Measurements from ENCODE around the gene PTPRA. TPM values are rescaled to one million over a fixed set of nuclear protein-coding genes. Genes with fewer than 3 reads are reported as not detected.
A peak's percentile ranks its signal among the peaks of the same experiment; 100 is the strongest.

PTPRA gene
- total and polyA plus RNA-seq, 9 of the 15 experiments (the other 6 are each of a cell fraction or from before 2014, with no cell fraction given) = 3.4 to 80.5 (median 28.0) TPM

DNA sequence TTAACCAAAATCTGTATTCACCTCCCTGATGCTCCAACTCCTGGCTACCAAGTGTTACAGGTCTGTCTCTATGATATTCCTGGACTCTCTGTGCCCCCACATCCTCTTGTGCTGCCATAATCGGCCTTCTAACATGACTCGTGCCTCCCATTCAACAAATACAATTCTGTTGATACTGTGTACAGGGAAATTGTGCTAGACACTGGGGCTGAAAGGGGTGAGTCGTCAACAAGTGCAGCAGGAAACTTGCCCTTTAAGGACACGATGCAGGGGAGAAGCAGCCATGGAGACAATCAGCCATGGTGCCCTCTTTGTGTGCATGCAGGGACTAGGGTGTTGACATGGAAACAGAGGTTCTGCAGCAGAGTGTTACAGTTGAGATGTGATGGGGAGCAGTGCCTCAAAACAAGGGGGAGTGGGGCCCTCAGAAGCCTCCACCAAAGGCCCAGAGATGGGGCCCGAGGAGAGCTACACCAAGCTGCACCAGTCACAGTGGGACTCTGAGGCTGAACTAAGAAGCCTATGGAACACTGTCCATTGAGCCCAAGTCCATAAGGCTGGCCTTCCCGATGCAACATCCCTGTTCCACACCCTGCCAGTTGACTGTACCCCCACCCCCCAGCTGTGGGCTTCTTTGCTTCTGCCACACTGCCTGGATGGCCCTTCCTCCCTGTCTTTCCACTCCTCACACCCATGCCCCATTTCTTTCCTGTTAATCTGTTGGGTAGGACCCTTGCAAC is 35.9 kb upstream of the PTPRA start:
- Histone ChIP-seq H3K9me3 (replicated peaks; ENCODE audit: control insufficient read depth, insufficient read depth, low read depth, low read length) (no peaks in the 10 kb centered on the region), H3K4me1 (replicated peaks in 1 of 2; ENCODE audit: control insufficient read depth in 2 of 2, insufficient read depth in 2 of 2, low read length in 2 of 2) (peaks cover 9 to 25% of the 10 kb centered on the region in 2 experiments; a peak in 4 of 5 replicates), H3K4me3 (no peak overlapping the region), H3K79me2 (ENCODE audit: control insufficient read depth, insufficient read depth, low read length) (peaks cover 3% of the 10 kb centered on the region; the same call in 1 of the 3 replicates), H3K27ac (ENCODE audit: extremely low read depth, low read depth, low read length) (no peak overlapping the region), H3K36me3 (ENCODE audit: control insufficient read depth, insufficient read depth, low read length) (no peaks in the 10 kb centered on the region), H4K20me1 (replicated peaks; ENCODE audit: control insufficient read depth, insufficient read depth, low read length) (no peaks in the 10 kb centered on the region), H3K27me3 (ENCODE audit: control insufficient read depth in 2 of 2, insufficient read depth in 2 of 2, low read length in 2 of 2) (no peaks in the 10 kb centered on the region), H3K9me1 (ENCODE audit: control insufficient read depth, insufficient read depth, low read length) (no peaks in the 10 kb centered on the region), H3K4me2 (ENCODE audit: insufficient read depth, low read length) (no peak overlapping the region), H2AFZ (ENCODE audit: low read depth, low read length) (no peak overlapping the region), H3K9ac (ENCODE audit: insufficient read depth in 1 of 2, low read depth in 2 of 2, low read length in 2 of 2) (no peak overlapping the region)
- BruUV-seq (replicated peaks) = no TSS peak
- intact Hi-C loops (cut with micrococcal nuclease) (no loop called here), in situ Hi-C loops (cut with MboI) (no loop called here)
- WGBS (ENCODE audit: insufficient coverage, low coverage, missing lambda C conversion rate) = 20% methylated on average over 5 of the region's 6 CpGs
- no peak for ATAC-seq
- DNase-seq (ENCODE audit: extremely low read depth in 1 of 4, low spot score in 3 of 4) = peak in 1 of 4 experiments; percentile 1
- ChIA-PET POLR2A (interaction anchor here (0.7 kb wide), 1 partner anchor 10 kb away, joined by 4 read pairs; no protein-coding TSS in a partner anchor), CTCF (ENCODE audit: low intra/inter-chr PET ratio) (no interaction called here)
- no peak for FAIRE-seq
- TF ChIP-seq TAF1 (IDR thresholded peaks at IDR 0.05; ENCODE audit: control insufficient read depth, extremely low read depth, insufficient read depth, low read length, severe bottlenecking) (no peak), NFRKB (IDR thresholded peaks at IDR 0.05; ENCODE audit: low read depth) (no peak), JUN (IDR thresholded peaks at IDR 0.05; ENCODE audit: borderline replicate concordance, low read depth, low read length) (no peak), JUN (CRISPR knock-in tag; IDR thresholded peaks at IDR 0.05; ENCODE audit: borderline replicate concordance) (no peak), NCOR1 (IDR thresholded peaks at IDR 0.05) (no peak), HDAC3 (IDR thresholded peaks at IDR 0.05; ENCODE audit: borderline replicate concordance, partially characterized antibody) (no peak), BCOR (IDR thresholded peaks at IDR 0.05) (no peak)
- TF ChIP-seq, protein P1, sequence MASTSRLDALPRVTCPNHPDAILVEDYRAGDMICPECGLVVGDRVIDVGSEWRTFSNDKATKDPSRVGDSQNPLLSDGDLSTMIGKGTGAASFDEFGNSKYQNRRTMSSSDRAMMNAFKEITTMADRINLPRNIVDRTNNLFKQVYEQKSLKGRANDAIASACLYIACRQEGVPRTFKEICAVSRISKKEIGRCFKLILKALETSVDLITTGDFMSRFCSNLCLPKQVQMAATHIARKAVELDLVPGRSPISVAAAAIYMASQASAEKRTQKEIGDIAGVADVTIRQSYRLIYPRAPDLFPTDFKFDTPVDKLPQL (IDR thresholded peaks at IDR 0.05; ENCODE audit: extremely low read depth, insufficient read length) = no peak
- TF ChIP-seq, protein P2, sequence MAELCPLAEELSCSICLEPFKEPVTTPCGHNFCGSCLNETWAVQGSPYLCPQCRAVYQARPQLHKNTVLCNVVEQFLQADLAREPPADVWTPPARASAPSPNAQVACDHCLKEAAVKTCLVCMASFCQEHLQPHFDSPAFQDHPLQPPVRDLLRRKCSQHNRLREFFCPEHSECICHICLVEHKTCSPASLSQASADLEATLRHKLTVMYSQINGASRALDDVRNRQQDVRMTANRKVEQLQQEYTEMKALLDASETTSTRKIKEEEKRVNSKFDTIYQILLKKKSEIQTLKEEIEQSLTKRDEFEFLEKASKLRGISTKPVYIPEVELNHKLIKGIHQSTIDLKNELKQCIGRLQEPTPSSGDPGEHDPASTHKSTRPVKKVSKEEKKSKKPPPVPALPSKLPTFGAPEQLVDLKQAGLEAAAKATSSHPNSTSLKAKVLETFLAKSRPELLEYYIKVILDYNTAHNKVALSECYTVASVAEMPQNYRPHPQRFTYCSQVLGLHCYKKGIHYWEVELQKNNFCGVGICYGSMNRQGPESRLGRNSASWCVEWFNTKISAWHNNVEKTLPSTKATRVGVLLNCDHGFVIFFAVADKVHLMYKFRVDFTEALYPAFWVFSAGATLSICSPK (IDR thresholded peaks at IDR 0.05; ENCODE audit: borderline replicate concordance) = no peak
- TF ChIP-seq, protein P3, sequence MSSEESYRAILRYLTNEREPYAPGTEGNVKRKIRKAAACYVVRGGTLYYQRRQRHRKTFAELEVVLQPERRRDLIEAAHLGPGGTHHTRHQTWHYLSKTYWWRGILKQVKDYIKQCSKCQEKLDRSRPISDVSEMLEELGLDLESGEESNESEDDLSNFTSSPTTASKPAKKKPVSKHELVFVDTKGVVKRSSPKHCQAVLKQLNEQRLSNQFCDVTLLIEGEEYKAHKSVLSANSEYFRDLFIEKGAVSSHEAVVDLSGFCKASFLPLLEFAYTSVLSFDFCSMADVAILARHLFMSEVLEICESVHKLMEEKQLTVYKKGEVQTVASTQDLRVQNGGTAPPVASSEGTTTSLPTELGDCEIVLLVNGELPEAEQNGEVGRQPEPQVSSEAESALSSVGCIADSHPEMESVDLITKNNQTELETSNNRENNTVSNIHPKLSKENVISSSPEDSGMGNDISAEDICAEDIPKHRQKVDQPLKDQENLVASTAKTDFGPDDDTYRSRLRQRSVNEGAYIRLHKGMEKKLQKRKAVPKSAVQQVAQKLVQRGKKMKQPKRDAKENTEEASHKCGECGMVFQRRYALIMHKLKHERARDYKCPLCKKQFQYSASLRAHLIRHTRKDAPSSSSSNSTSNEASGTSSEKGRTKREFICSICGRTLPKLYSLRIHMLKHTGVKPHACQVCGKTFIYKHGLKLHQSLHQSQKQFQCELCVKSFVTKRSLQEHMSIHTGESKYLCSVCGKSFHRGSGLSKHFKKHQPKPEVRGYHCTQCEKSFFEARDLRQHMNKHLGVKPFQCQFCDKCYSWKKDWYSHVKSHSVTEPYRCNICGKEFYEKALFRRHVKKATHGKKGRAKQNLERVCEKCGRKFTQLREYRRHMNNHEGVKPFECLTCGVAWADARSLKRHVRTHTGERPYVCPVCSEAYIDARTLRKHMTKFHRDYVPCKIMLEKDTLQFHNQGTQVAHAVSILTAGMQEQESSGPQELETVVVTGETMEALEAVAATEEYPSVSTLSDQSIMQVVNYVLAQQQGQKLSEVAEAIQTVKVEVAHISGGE (CRISPR knock-in tag; IDR thresholded peaks at IDR 0.05) = no peak

All from K562 (cell line).